Mucosa of stomach (tissue), 1 donor: ENCODE data around the gene NFIA.
"Not testable (repeated sequence)": the region's sequence is repeated elsewhere in the genome, so short reads cannot be mapped to it uniquely, and the experiment has no call there.

Experiments
- H3K27me3 ChIP-seq: one replicate; pipeline ENCODE4 v1.7.0; 2013; ENCODE audit warnings: mild to moderate bottlenecking, low read length; ENCODE audit not compliant: control insufficient read depth, insufficient read depth
- H3K36me3 ChIP-seq: one replicate; pipeline ENCODE4 v1.7.0; 2013; ENCODE audit warnings: low read length; ENCODE audit not compliant: control insufficient read depth, insufficient read depth
- H3K4me1 ChIP-seq: one replicate; pipeline ENCODE4 v1.7.0; 2013; ENCODE audit warnings: mild to moderate bottlenecking, low read length; ENCODE audit not compliant: control insufficient read depth, insufficient read depth
- H3K4me3 ChIP-seq: one replicate; pipeline ENCODE4 v1.7.0; 2013; ENCODE audit warnings: low read length
- H3K9ac ChIP-seq: one replicate; pipeline ENCODE4 v1.7.0; 2013; ENCODE audit warnings: mild to moderate bottlenecking, low read length, moderate library complexity
- H3K9me3 ChIP-seq: one replicate; pipeline ENCODE4 v1.7.0; 2013; ENCODE audit warnings: mild to moderate bottlenecking, low read length, moderate library complexity; ENCODE audit not compliant: control insufficient read depth
- donor health status: Pancreatic carcinoma.

Gene NFIA

DNA sequence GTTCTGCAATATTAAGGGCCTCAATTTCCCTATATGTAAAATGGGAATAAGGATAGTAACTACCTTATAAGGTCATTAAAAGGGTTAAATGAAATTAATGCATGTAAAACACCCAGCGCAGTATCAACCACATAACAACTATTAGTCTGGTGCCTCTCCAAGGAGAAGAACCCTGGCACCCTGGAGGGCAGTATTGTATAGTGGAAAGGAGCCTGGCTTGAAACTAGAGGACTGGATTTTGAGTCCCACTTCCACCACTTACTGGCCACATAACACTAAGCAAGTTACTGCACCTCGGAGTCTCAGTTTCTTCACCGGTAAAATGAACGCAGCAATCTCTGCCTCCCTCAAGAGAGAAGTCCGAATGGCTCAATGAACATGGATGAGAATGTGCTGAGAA, 385.5 kb downstream of the NFIA start:
- not testable (repeated sequence) for H3K36me3 ChIP-seq, H3K9me3 ChIP-seq, H3K4me3 ChIP-seq, H3K4me1 ChIP-seq, H3K27me3 ChIP-seq, H3K9ac ChIP-seq

DNA sequence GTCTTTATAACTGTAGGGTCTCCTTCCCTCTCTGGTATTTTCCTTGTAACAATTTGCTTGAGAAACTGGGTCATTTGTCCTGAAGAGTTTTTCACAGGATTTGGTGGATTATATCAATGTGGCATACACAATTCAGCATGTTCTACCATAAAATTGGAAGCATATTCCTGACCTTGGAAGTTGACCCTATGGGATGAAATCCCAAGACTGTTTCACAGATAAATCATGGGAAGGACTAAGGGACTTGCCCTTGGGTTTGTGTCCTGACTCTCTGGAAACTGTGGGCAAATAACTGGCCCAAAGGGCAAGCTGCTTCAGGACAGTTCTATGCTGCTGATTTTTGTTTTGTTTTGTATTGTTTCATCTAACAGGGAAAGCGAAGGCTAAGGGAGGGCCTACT, 387.0 kb downstream of the NFIA start:
- Histone ChIP-seq H3K4me1 (no peaks in the 10 kb centered on the region), H3K36me3 (no peaks in the 10 kb centered on the region), H3K27me3 (no peaks in the 10 kb centered on the region), H3K9ac (no peak overlapping the region), H3K9me3 (no peaks in the 10 kb centered on the region), H3K4me3 (no peak overlapping the region)

DNA sequence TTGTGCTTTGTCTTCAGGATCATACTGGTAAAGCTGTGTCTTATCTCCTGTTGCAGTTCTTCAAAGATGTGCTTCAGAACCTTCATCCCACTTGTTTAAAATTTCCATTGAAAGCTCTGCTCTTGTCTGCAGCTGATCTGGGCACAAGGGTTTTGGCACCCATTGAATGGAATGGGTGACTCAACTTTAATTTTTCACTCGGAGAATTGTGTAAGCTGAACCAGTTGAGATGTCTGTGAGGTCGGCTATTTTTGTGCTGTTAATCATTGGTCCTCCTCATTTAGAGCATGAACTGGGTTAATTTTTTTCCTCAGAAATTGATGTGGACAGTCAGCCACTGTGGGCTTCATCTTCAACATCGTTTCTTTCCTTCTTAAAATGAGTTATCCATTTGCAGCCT, 390.5 kb downstream of the NFIA start:
- Histone ChIP-seq H3K4me3 (no peak overlapping the region), H3K4me1 (no peaks in the 10 kb centered on the region), H3K9me3 (no peaks in the 10 kb centered on the region), H3K9ac (no peak overlapping the region), H3K36me3 (no peaks in the 10 kb centered on the region), H3K27me3 (no peaks in the 10 kb centered on the region)

DNA sequence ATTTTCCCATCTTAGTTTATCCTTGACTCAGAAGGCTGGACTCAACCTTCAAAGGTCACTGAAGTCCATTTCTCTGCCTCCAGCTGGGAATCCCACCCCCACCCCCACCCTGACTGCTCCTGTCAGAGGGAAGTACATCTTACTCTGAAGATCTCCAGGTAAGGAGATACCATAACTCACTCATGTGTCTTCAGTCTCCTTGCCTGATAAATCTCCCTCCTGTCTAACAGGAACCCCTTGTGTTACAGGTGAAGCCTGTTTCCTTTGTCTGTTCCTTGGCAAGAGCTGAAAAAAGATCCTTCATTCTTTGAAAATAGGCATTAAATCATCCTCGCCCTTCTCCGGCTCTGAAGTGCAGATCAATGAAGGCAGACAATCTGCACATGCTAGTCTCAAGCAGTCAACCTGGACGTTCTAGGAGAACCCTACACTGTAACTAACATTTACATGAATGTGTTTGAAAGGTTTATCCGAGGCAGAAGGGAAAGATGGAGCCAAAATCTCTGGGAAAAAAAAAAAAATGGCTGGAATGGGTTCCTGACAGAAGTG, 392.0 kb downstream of the NFIA start:
- Histone ChIP-seq H3K4me1 (no peaks in the 10 kb centered on the region), H3K9me3 (no peaks in the 10 kb centered on the region), H3K36me3 (no peaks in the 10 kb centered on the region), H3K27me3 (no peaks in the 10 kb centered on the region), H3K4me3 (no peak overlapping the region), H3K9ac (no peak overlapping the region)

DNA sequence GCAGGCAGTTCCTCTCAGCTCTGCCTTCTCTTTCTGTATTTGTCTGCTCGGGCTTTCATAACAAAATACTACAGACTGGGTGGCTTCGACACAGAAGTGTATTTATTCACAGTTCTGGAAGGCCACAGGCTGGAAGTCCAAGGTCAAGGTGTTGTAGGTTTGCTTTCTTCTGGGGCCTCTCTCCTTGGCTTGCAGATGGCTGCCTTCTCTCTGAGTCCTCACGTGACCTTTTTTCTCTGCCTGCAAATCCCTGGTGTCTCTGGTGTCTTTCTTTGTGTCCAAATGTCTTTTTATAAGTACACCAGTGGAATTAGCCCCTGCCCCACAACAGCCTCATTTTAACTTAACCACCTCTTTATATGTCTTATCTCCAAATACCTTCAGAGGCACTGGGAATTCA, 392.6 kb downstream of the NFIA start:
- H3K9ac ChIP-seq: no peak overlapping the region
- H3K4me3 ChIP-seq: no peak overlapping the region
- H3K36me3 ChIP-seq: no peaks in the 10 kb centered on the region
- H3K4me1 ChIP-seq: no peaks in the 10 kb centered on the region
- H3K9me3 ChIP-seq: no peaks in the 10 kb centered on the region
- H3K27me3 ChIP-seq: no peaks in the 10 kb centered on the region

DNA sequence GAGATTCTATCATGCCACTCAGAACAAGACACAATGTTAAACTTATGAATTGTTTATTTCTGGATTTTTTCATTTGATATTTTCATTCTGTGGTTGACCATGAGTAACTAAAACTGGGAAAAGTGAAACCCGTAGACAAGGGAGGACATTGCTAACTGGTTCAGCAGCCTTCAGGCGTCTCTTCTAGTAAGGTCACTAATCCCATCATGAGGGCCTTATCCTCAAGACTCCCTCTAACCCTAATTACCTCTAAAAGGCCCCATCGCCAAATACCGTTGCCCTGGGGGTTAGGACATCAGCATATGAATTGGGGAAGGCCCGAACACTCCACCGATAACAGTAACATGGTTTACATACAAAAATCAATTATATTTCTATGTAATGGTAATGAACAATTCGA, 394.9 kb downstream of the NFIA start:
- no peak overlapping the region for H3K4me3 ChIP-seq
- H3K9me3 ChIP-seq: no peaks in the 10 kb centered on the region
- no peak overlapping the region for H3K9ac ChIP-seq
- no peaks in the 10 kb centered on the region for H3K36me3 ChIP-seq
- no peaks in the 10 kb centered on the region for H3K4me1 ChIP-seq
- H3K27me3 ChIP-seq: no peaks in the 10 kb centered on the region

DNA sequence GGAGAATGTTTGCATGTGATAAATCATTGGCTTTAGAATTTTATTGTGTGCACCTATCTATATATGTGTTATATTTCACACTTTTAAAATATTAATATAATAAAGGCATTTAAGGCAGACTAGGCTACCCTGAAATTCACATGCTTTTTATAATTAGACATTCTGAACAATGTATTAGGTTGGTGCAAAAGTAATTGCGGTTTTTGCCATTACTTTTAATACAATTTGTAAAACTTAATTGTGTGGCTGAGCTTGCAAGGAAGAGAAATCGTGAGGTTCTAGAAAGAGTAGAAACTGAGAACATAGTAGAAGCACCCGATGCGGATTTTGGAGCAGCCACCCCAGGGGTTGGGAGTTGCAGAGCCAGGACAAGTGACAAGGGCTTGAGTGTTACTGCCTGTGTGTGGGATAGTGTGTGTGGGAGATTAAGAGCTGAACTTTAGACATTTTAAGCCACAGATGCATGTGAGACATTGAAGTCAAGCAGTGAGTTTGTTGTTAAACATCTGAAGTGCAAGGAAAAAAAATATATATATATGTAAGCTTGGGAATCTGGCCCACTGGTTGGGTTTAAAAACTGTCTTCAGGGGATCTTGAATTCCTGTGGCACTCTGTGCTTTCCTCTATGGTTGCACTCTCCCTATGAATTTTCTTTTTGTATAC, 398.0 kb downstream of the NFIA start:
- Histone ChIP-seq H3K9ac (no peak overlapping the region), H3K4me3 (no peak overlapping the region), H3K36me3 (no peaks in the 10 kb centered on the region), H3K27me3 (no peaks in the 10 kb centered on the region), H3K4me1 (no peaks in the 10 kb centered on the region), H3K9me3 (no peaks in the 10 kb centered on the region)

DNA sequence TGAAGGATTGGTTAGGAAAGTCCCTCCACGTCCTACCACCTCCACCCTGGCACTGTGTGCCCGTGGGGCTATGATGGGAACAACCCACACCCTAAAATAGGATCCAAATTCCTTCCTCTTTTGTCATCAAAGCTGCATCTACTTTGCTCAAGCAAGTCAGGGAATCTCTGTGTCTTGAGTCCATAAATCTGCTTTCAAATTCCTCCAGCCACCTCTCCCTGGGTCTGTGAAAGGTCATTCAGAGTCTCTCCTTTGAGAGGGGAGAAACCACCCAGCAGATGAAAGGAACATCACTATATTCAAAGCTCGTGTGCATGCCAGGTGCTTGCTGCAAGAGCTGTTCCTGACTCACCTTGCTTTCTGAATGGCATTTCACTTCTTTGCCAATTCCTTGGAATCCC, 399.0 kb downstream of the NFIA start:
- H3K36me3 ChIP-seq: no peaks in the 10 kb centered on the region
- no peaks in the 10 kb centered on the region for H3K4me1 ChIP-seq
- H3K9me3 ChIP-seq: no peaks in the 10 kb centered on the region
- no peaks in the 10 kb centered on the region for H3K27me3 ChIP-seq
- H3K4me3 ChIP-seq: no peak overlapping the region
- no peak overlapping the region for H3K9ac ChIP-seq

DNA sequence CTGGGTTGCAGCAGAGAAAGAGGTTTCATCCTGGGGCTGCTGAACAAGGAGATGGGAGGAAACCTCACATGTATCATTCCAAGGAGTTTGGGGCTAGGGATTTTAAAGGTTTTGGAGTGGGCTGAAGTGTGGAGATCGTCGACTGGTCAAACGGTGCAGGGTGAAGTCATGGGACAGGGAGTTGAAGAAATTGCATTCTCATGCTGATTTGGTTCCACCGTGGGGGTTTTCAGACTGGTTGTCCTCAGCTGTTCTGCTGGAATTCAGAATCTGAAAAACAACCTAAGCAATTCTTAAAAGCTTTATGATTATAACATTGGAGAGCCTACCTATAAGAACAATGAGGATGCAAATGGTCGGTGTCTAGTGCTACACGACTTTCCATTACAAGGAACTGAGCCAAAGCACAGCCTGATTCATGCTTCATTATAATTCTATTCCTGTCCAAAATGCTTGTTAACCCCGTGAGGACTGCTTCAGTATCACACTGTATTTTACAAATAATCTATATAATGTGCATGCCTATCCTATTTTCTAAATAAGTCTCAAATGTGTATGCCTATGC, 399.9 kb downstream of the NFIA start:
- H3K9me3 ChIP-seq: no peaks in the 10 kb centered on the region
- H3K27me3 ChIP-seq: no peaks in the 10 kb centered on the region
- H3K4me1 ChIP-seq: no peaks in the 10 kb centered on the region
- no peak overlapping the region for H3K9ac ChIP-seq
- H3K36me3 ChIP-seq: no peaks in the 10 kb centered on the region
- no peak overlapping the region for H3K4me3 ChIP-seq

DNA sequence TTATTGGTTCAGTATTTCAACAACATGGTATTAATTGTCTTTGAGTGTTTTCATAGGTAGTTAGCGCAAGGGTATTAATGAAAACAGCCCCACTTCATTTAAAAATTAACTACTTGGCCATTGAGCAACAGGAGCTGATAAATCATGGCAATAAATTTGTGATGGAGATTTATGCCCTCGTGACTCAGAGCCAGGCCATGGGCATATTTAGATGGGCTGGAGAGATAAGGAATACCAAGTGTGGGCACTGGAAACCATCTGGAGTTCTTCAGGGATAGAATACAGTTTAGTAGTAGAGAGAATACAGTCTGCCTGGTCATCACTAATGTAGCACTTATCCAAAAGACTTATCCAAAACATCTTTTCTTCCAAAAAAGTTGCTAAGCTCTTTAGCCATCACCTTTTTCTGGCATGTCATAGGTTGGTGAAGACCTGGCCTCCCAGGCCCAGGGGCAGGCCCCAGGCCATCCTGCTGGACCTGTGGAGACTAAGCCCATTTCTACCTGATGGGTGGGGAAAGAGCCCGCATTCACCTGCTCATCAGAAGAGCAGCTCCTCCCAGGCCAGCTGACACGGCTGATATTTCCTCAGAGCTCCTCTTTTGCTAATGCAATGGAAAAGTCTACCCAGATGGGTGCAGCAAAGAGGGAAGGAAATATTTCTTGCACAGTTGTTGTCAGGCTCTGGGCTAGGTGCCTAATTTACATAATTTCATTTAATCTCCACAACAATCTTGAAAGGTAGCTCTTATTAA, 404.6 kb downstream of the NFIA start:
- Histone ChIP-seq H3K9ac (no peak overlapping the region), H3K27me3 (no peaks in the 10 kb centered on the region), H3K9me3 (no peaks in the 10 kb centered on the region), H3K36me3 (no peaks in the 10 kb centered on the region), H3K4me1 (no peaks in the 10 kb centered on the region), H3K4me3 (no peak overlapping the region)

DNA sequence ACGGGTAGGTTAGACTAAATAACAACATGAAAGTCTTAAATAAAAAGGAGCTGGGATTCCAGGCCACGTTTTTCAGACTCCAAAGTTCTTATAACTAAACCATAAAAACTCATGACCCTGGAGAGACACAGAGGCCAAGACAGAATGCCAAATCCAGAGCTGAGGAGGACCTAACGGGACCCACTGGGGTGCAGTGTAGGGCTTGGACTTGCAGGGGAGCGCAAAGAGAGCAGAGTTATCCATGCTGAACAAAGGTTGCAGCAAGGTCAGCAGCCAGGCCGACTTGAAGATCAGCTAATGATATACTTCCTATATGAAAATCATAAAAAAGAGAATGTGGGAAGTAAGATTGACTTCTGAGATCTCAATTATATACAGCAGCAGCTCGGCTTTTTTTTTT, 405.4 kb downstream of the NFIA start:
- no peaks in the 10 kb centered on the region for H3K4me1 ChIP-seq
- no peak overlapping the region for H3K4me3 ChIP-seq
- no peaks in the 10 kb centered on the region for H3K36me3 ChIP-seq
- H3K9me3 ChIP-seq: no peaks in the 10 kb centered on the region
- no peaks in the 10 kb centered on the region for H3K27me3 ChIP-seq
- H3K9ac ChIP-seq: no peak overlapping the region

DNA sequence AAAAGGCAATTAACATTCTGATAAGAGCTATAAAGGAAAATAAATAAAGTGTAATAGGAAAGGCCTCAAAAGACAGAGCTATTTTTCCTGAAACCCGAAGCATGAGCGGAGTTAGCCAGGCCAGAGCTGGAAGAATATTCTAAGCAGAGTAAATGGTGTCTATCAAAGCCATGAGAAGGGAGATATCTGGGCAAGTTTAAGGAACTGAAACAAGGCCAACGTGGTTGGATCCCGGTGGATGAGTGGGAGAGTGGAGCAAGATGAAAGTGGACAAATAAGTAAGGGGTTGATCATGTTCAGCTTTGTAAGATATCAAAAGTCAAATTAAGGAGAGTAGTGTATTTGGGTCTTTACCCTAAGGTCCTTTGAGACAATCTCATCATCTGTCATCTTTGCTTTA, 408.6 kb downstream of the NFIA start:
- Histone ChIP-seq H3K9ac (no peak overlapping the region), H3K4me3 (no peak overlapping the region), H3K4me1 (no peaks in the 10 kb centered on the region), H3K36me3 (no peaks in the 10 kb centered on the region), H3K9me3 (no peaks in the 10 kb centered on the region), H3K27me3 (no peaks in the 10 kb centered on the region)
